Articular chondrocyte of knee joint (primary cell): ENCODE data around the gene KIFBP. TPM values are rescaled to one million over a fixed set of nuclear protein-coding genes. Genes with fewer than 3 reads are reported as not detected.

Experiments
- total RNA-seq: library from RNA; depleted of rRNA; stranded (reverse); fragments of >200 nt; gene quantifications from 2 replicates; pipeline ENCODE4 v1.2.3, GENCODE V29; 2012

Gene KIFBP
- total RNA-seq = 38.7 and 57.0 TPM in 2 replicates

GRCh38 chr10:68988530-68989316 lies at the start of gene KIFBP:
KIFBP (plus strand) TSS chr10:68988803; CDS start chr10:68988833, 30 bp downstream.

GRCh38 chr10:68955832-68956532 lies 32.6 kb upstream of the KIFBP start, which contains the start of gene DDX21:
DDX21 (plus strand) TSS chr10:68956170; CDS start chr10:68956226, 56 bp downstream.

Other genes with a start within 250 kb of the KIFBP start
- gene STOX1, start 161.3 kb upstream of the KIFBP start, total RNA-seq = under 0.01 and 0.11 TPM in 2 replicates
- gene DDX50, start 87.5 kb upstream of the KIFBP start, total RNA-seq = 57.4 and 57.6 TPM in 2 replicates
- 55.7 and 63.2 TPM in 2 replicates for gene DDX21, start 32.6 kb upstream of the KIFBP start, total RNA-seq
- 183 and 191 TPM in 2 replicates for gene SRGN, start 99.3 kb downstream of the KIFBP start, total RNA-seq
- gene VPS26A, start 135.4 kb downstream of the KIFBP start, total RNA-seq = 50.3 and 53.3 TPM in 2 replicates
- 28.7 and 33.2 TPM in 2 replicates for gene SUPV3L1, start 191.4 kb downstream of the KIFBP start, total RNA-seq
- gene HKDC1, start 231.5 kb downstream of the KIFBP start, total RNA-seq = 0.13 and 0.54 TPM in 2 replicates